ENCODE results near the gene NR2F1-AS1.

NR2F1-AS1 gene

GRCh38 chr5:93580927-93581445 is at the start of gene NR2F1-AS1:
NR2F1-AS1 (minus strand) TSS chr5:93581219.
- DNase-seq (ENCODE audit: low read depth, low spot score): no peak

- no peak for DNase-seq (ENCODE audit: low read depth, low spot score)
Measured at GRCh38 chr5:93626801-93627200, 45.8 kb upstream of the NR2F1-AS1 start.

GRCh38 chr5:93623153-93623552 is 42.1 kb upstream of the NR2F1-AS1 start:
- no peak for DNase-seq (ENCODE audit: low read depth, low spot score)

GRCh38 chr5:93622240-93622885 is 41.3 kb upstream of the NR2F1-AS1 start:
- DNase-seq (ENCODE audit: low read depth, low spot score): no peak

GRCh38 chr5:93621327-93621798 is 40.3 kb upstream of the NR2F1-AS1 start:
- no peak for DNase-seq (ENCODE audit: low read depth, low spot score)

GRCh38 chr5:93620487-93621326 is 39.7 kb upstream of the NR2F1-AS1 start:
- no peak for DNase-seq (ENCODE audit: low read depth, low spot score)

- DNase-seq (ENCODE audit: low read depth, low spot score): no peak
Measured at GRCh38 chr5:93616538-93617174, 35.6 kb upstream of the NR2F1-AS1 start.

- DNase-seq (ENCODE audit: low read depth, low spot score): no peak
Measured at GRCh38 chr5:93612855-93613243, 31.8 kb upstream of the NR2F1-AS1 start.

- DNase-seq (ENCODE audit: low read depth, low spot score): no peak
Measured at GRCh38 chr5:93611976-93612854, 31.2 kb upstream of the NR2F1-AS1 start.

GRCh38 chr5:93611273-93611975 is 30.4 kb upstream of the NR2F1-AS1 start:
- no peak for DNase-seq (ENCODE audit: low read depth, low spot score)

- no peak for DNase-seq (ENCODE audit: low read depth, low spot score)
Measured at GRCh38 chr5:93610581-93611272, 29.7 kb upstream of the NR2F1-AS1 start.

GRCh38 chr5:93609762-93610161 is 28.7 kb upstream of the NR2F1-AS1 start:
- DNase-seq (ENCODE audit: low read depth, low spot score): no peak

- DNase-seq (ENCODE audit: low read depth, low spot score): no peak
Measured at GRCh38 chr5:93608855-93609254, 27.8 kb upstream of the NR2F1-AS1 start.

GRCh38 chr5:93607367-93608258 is 26.6 kb upstream of the NR2F1-AS1 start:
- no peak for DNase-seq (ENCODE audit: low read depth, low spot score)

GRCh38 chr5:93606382-93606752 is 25.3 kb upstream of the NR2F1-AS1 start:
- no peak for DNase-seq (ENCODE audit: low read depth, low spot score)

GRCh38 chr5:93604644-93605515 is 23.9 kb upstream of the NR2F1-AS1 start:
- DNase-seq (ENCODE audit: low read depth, low spot score): no peak

- DNase-seq (ENCODE audit: low read depth, low spot score): no peak
Measured at GRCh38 chr5:93603793-93604643, 23.0 kb upstream of the NR2F1-AS1 start.

Data from brain pericyte (primary cell).